GM12878 (cell line): ENCODE results near the gene C2orf68. TPM values are rescaled to one million over a fixed set of nuclear protein-coding genes. Genes with fewer than 3 reads are reported as not detected.

Experiments
- ATAC-seq: fragments of 200-7000 bp; cut with Tn5 transposase; 3 replicates; pipeline ENCODE4 v1.9.1; 2020; ENCODE audit warnings: mild to moderate bottlenecking, moderate library complexity
- BruUV-seq: library from RNA; stranded (reverse); fragments of 400-500 nt; replicated peaks from 2 replicates; lab custom pipeline; 2021; lab: Mats Ljungman, UMichigan
- CTCF ChIA-PET: fragments of 300-600 bp; sonication (Branson Sonifier 250); formaldehyde crosslinking; extraction: SDS; loops from one replicate; lab custom pipeline; 2021; ENCODE audit warnings: inconsistent platforms; lab: Yijun Ruan, JAX
- POLR2A ChIA-PET: fragments of 350-600 bp; formaldehyde crosslinking; extraction: SDS; loops from one replicate; lab custom pipeline; 2021; ENCODE audit warnings: inconsistent platforms; lab: Charles Lee
- RAD21 ChIA-PET: fragments of 300-600 bp; sonication (Branson Sonifier 250); formaldehyde crosslinking; loops from one replicate; lab custom pipeline; 2023; ENCODE audit warnings: antibody characterized with exemption; ENCODE audit not compliant: unreplicated experiment; lab: Charles Lee
- SMC1A ChIA-PET: fragments of 300-600 bp; sonication (Branson Sonifier 250); formaldehyde crosslinking; loops from one replicate; lab custom pipeline; 2023; ENCODE audit not compliant: unreplicated experiment, uncharacterized antibody; lab: Charles Lee
- DNase-seq: peaks from one replicate; pipeline ENCODE4 v3.0.0-alpha.2; 2011; ENCODE audit warnings: low read depth, low spot score
- FAIRE-seq: peaks from 3 replicates; lab custom pipeline; 2011; peaks lifted over from hg19 to GRCh38; lab: Jason Lieb, UNC
- H2AFZ ChIP-seq: 2 replicates; pipeline ENCODE4 v1.6.0; 2011; ENCODE audit warnings: low read depth, low read length, control low read depth; ENCODE audit not compliant: control insufficient read depth
- H3K27ac ChIP-seq: 2 replicates; pipeline ENCODE4 v1.5.1; 2011; ENCODE audit warnings: control low read depth; ENCODE audit not compliant: control insufficient read depth, insufficient read depth
- H3K27me3 ChIP-seq, 2 experiments: replicated peaks in 1 of 2; 2 replicates each; pipeline versions ENCODE4 v1.6.0 to v1.6.1; 2011; ENCODE audit warnings: low read length in 1 of 2; ENCODE audit not compliant: control insufficient read depth in 2 of 2, insufficient read depth in 2 of 2
- H3K36me3 ChIP-seq, 2 experiments: 2 replicates each; pipeline ENCODE4 v1.5.1; 2011; ENCODE audit warnings: low read length in 1 of 2; ENCODE audit not compliant: control insufficient read depth in 2 of 2, insufficient read depth in 2 of 2
- H3K4me1 ChIP-seq: 2 replicates; pipeline ENCODE4 v1.6.1; 2011; ENCODE audit warnings: mild to moderate bottlenecking, low read length, moderate library complexity, mixed read lengths; ENCODE audit not compliant: control insufficient read depth, insufficient read depth
- H3K4me2 ChIP-seq: 2 replicates; pipeline ENCODE4 v1.6.0; 2011; ENCODE audit warnings: control low read depth; ENCODE audit not compliant: control insufficient read depth, insufficient read depth
- H3K4me3 ChIP-seq: fragments of 200-600 bp; sonication (generic); 2 replicates; pipeline ENCODE4 v1.5.1; 2016
- H3K79me2 ChIP-seq: 2 replicates; pipeline ENCODE4 v1.6.0; 2011; ENCODE audit warnings: low read length; ENCODE audit not compliant: control insufficient read depth, insufficient read depth
- H3K9ac ChIP-seq: 2 replicates; pipeline ENCODE4 v1.8.0; 2011; ENCODE audit warnings: low read length, control low read depth, mixed read lengths; ENCODE audit not compliant: control insufficient read depth, insufficient read depth
- H3K9me3 ChIP-seq: replicated peaks from 3 replicates; pipeline ENCODE4 v1.5.1; 2011; ENCODE audit warnings: mild to moderate bottlenecking, low read length; ENCODE audit not compliant: control insufficient read depth, insufficient read depth
- H4K20me1 ChIP-seq: 2 replicates; pipeline ENCODE4 v1.6.0; 2011; ENCODE audit not compliant: control insufficient read depth, insufficient read depth
- BHLHE40 ChIP-seq, 2 experiments: fragments of 450-650 bp in 1 of 2; IDR thresholded peaks; 2 replicates each; pipeline ENCODE4 v1.6.1; 2011 to 2017; ENCODE audit warnings: low read depth in 2 of 2, borderline replicate concordance in 1 of 2, improper control_type of control experiment in 1 of 2, low read length in 1 of 2, mild to moderate bottlenecking in 1 of 2
- CHD2 ChIP-seq: IDR thresholded peaks from 2 replicates; pipeline ENCODE4 v1.6.1; 2011; ENCODE audit warnings: low read depth, low read length, improper control_type of control experiment, borderline replicate concordance
- ETV6 ChIP-seq, 2 experiments: fragments of 450-650 bp in 1 of 2; IDR thresholded peaks in 1 of 2; conservative IDR thresholded peaks in 1 of 2; 2 replicates each; pipeline ENCODE4 v1.6.1; 2014; ENCODE audit warnings: antibody characterized with exemption in 1 of 2, borderline replicate concordance in 1 of 2, low read depth in 1 of 2, mild to moderate bottlenecking in 1 of 2, moderate library complexity in 1 of 2
- IRF4 ChIP-seq: IDR thresholded peaks from 2 replicates; pipeline ENCODE4 v1.6.1; 2011; ENCODE audit warnings: low read depth, low read length
- KDM1A ChIP-seq: fragments of 200-600 bp; sonication (generic); IDR thresholded peaks from 2 replicates; pipeline ENCODE4 v1.6.1; 2016; ENCODE audit warnings: borderline replicate concordance
- MYC ChIP-seq: IDR thresholded peaks from 2 replicates; pipeline ENCODE4 v1.6.1; 2011; ENCODE audit warnings: mild to moderate bottlenecking, low read length, moderate library complexity, inconsistent platforms; ENCODE audit not compliant: insufficient read depth, insufficient replicate concordance, insufficient read length, severe bottlenecking
- NRF1 ChIP-seq: conservative IDR thresholded peaks from 2 replicates; pipeline ENCODE4 v1.6.1; 2011; ENCODE audit warnings: mild to moderate bottlenecking, low read depth, low read length, improper control_type of control experiment
- POLR2A ChIP-seq: IDR thresholded peaks from 2 replicates; pipeline ENCODE4 v1.6.1; 2011; ENCODE audit warnings: low read depth, mild to moderate bottlenecking, low read length
- RAD21 ChIP-seq: IDR thresholded peaks from 2 replicates; pipeline ENCODE4 v1.6.1; 2011; ENCODE audit warnings: mild to moderate bottlenecking, low read depth, low read length, moderate library complexity; ENCODE audit not compliant: insufficient read depth
- SIX5 ChIP-seq: IDR thresholded peaks from 2 replicates; pipeline ENCODE4 v1.6.1; 2011; ENCODE audit warnings: mild to moderate bottlenecking, low read depth, low read length, moderate library complexity; ENCODE audit not compliant: severe bottlenecking
- SUZ12 ChIP-seq: fragments of 200-600 bp; sonication (generic); IDR thresholded peaks from one replicate; pipeline ENCODE4 v1.6.1; 2018; ENCODE audit warnings: antibody characterized with exemption, mild to moderate bottlenecking; ENCODE audit not compliant: unreplicated experiment
- TCF3 ChIP-seq: IDR thresholded peaks from 2 replicates; pipeline ENCODE4 v1.6.1; 2012; ENCODE audit warnings: low read depth, mild to moderate bottlenecking, low read length, borderline replicate concordance; ENCODE audit not compliant: insufficient read depth
- YBX1 ChIP-seq: fragments of 450-650 bp; IDR thresholded peaks from 2 replicates; pipeline ENCODE4 v1.6.1; 2016; ENCODE audit warnings: antibody characterized with exemption
- ZBED1 ChIP-seq: IDR thresholded peaks from 2 replicates; pipeline ENCODE4 v1.6.1; 2016; ENCODE audit warnings: borderline replicate concordance
- WGBS: methylation state at CpG from one replicate; pipeline ENCODE4 v1.1.6; 2016; ENCODE audit warnings: low lambda C conversion rate; ENCODE audit not compliant: insufficient replicate concordance, insufficient coverage; ENCODE audit errors: missing lambda C conversion rate; 5-methylcytosine and 5-hydroxymethylcytosine counted together
- in situ Hi-C: fragments of 300-500 bp; cut with MboI; formaldehyde crosslinking; loops from 9 replicates; pipeline ENCODE4 v1.14.3; 2018; ENCODE audit warnings: mixed read lengths
- intact Hi-C: fragments of 100-400 bp; cut with micrococcal nuclease; formaldehyde crosslinking; loops from one replicate; pipeline ENCODE4 v1.14.2; 2022; ENCODE audit not compliant: unreplicated experiment
- polyA plus RNA-seq, 11 experiments: library from polyadenylated mRNA; depleted of rRNA in 4 of 11; unstranded in 6 of 11; stranded (reverse) in 5 of 11; fragments of >200 nt; fragmentation: Nextera tagmentation in 4 of 11; fragmentation: Illumina TruSeq in 1 of 11; extraction: Ambion mirVana in 4 of 11; extraction: Trizol in 1 of 11; gene quantifications; 1 replicate in 1 of 11; 2 replicates in 10 of 11; pipeline versions ENCODE4 v1.2.1 to v1.2.3, GENCODE V29; 2011 to 2016; ENCODE audit warnings: inconsistent platforms in 2 of 11, missing spikeins in 2 of 11, low read depth in 1 of 11
- total RNA-seq, 4 experiments: library from RNA; depleted of rRNA in 3 of 4; stranded (reverse); fragments of >200 nt in 3 of 4; fragmentation: Illumina TruSeq in 1 of 4; extraction: Trizol in 1 of 4; gene quantifications; 2 replicates each; pipeline versions ENCODE4 v1.2.1 to v1.2.3, GENCODE V29; 2013 to 2021
- TF ChIP-seq, protein P1 (sequence below): IDR thresholded peaks from 2 replicates; pipeline ENCODE4 v1.6.1; 2012; ENCODE audit warnings: low read depth, low read length, improper control_type of control experiment
- TF ChIP-seq, protein P2 (sequence below): fragments of 450-650 bp; IDR thresholded peaks from 2 replicates; pipeline ENCODE4 v1.6.1; 2018; ENCODE audit warnings: mild to moderate bottlenecking, low read depth, moderate library complexity; ENCODE audit not compliant: partially characterized antibody
- TF ChIP-seq, protein P3 (sequence below): IDR thresholded peaks from 2 replicates; pipeline ENCODE4 v1.6.1; 2012; ENCODE audit warnings: low read depth, low read length, improper control_type of control experiment

C2orf68 gene
- total and polyA plus RNA-seq, 10 of the 15 experiments (the other 5 are each of a cell fraction or from before 2014, with no cell fraction given), result 12.7 to 56.1 (median 28.4) TPM

DNA sequence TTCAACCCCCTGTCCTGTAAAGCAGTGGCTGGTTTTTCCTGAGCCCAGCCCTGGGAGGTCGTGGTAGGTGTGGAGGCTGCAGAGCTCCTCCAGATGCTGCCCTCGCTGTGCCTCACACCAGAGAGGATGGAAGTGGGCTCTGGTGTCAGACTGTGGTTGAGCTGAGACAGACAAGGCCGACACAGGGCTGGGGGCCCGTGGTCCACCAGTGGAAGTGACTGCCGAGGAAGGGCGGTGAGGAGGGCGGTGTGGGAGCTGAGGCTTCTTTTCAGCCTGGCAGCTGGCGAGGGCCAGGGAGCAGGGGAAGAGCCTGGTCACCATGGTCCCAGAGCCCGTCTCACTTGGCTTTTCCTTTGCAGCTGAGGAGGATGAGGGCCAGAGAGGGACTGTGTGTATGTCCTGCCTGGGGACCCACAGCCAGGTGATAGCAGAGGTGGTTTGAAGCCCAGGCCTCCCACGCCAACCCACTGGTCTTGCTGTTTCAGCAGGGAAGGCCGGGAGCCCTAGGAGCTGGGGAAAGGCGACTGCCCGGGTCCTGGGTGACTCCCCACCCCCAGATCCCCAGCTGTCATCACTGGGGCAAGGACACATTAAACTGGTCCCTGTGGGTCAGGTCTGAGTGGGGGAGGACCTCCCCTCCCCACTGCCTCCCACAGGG lies 47.6 kb upstream of the C2orf68 start:
- peaks cover 0 to 2% of the 10 kb centered on the region in 2 experiments; a peak in 2 of 4 replicates for H3K36me3 ChIP-seq
- no peaks in the 10 kb centered on the region for H3K9me3 ChIP-seq
- SMC1A ChIA-PET, result interaction anchor here (1.0 to 1.3 kb wide), 2 partner anchors 10 to 45 kb away, joined by 3 to 5 read pairs; no protein-coding TSS in a partner anchor
- no peaks in the 10 kb centered on the region for H3K4me1 ChIP-seq
- TF ChIP-seq, protein P1, sequence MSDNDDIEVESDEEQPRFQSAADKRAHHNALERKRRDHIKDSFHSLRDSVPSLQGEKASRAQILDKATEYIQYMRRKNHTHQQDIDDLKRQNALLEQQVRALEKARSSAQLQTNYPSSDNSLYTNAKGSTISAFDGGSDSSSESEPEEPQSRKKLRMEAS, result no peak
- TF ChIP-seq, protein P2, sequence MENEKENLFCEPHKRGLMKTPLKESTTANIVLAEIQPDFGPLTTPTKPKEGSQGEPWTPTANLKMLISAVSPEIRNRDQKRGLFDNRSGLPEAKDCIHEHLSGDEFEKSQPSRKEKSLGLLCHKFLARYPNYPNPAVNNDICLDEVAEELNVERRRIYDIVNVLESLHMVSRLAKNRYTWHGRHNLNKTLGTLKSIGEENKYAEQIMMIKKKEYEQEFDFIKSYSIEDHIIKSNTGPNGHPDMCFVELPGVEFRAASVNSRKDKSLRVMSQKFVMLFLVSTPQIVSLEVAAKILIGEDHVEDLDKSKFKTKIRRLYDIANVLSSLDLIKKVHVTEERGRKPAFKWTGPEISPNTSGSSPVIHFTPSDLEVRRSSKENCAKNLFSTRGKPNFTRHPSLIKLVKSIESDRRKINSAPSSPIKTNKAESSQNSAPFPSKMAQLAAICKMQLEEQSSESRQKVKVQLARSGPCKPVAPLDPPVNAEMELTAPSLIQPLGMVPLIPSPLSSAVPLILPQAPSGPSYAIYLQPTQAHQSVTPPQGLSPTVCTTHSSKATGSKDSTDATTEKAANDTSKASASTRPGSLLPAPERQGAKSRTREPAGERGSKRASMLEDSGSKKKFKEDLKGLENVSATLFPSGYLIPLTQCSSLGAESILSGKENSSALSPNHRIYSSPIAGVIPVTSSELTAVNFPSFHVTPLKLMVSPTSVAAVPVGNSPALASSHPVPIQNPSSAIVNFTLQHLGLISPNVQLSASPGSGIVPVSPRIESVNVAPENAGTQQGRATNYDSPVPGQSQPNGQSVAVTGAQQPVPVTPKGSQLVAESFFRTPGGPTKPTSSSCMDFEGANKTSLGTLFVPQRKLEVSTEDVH, result no peak
- TF ChIP-seq RAD21, result no peak
- no peak for TF ChIP-seq ZBED1
- no peak for TF ChIP-seq YBX1
- no peak for TF ChIP-seq SUZ12
- TF ChIP-seq TCF3, result no peak
- no peak for TF ChIP-seq NRF1
- no peak for TF ChIP-seq KDM1A
- TF ChIP-seq BHLHE40 (IDR thresholded peaks at IDR 0.05; ENCODE audit: borderline replicate concordance in 1 of 2, low read depth in 2 of 2, low read length in 1 of 2), result no peak
- TF ChIP-seq, protein P3, sequence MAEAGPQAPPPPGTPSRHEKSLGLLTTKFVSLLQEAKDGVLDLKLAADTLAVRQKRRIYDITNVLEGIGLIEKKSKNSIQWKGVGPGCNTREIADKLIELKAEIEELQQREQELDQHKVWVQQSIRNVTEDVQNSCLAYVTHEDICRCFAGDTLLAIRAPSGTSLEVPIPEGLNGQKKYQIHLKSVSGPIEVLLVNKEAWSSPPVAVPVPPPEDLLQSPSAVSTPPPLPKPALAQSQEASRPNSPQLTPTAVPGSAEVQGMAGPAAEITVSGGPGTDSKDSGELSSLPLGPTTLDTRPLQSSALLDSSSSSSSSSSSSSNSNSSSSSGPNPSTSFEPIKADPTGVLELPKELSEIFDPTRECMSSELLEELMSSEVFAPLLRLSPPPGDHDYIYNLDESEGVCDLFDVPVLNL, result no peak
- no peak for TF ChIP-seq SIX5
- no peak for TF ChIP-seq MYC
- TF ChIP-seq ETV6 (conservative IDR thresholded peaks at IDR 0.05 in 1 of 2, IDR thresholded peaks at IDR 0.05 in 1 of 2; ENCODE audit: borderline replicate concordance in 1 of 2, low read depth in 1 of 2), result no peak
- TF ChIP-seq CHD2, result no peak
- TF ChIP-seq POLR2A, result no peak
- TF ChIP-seq IRF4, result no peak
- POLR2A ChIA-PET, result interaction anchor here (0.5 to 1.1 kb wide), 2 partner anchors 10 to 468 kb away, joined by 3 to 8 read pairs; no protein-coding TSS in a partner anchor
- H3K4me2 ChIP-seq, result no peak overlapping the region
- H3K27me3 ChIP-seq, result no peaks in the 10 kb centered on the region
- CTCF ChIA-PET, result interaction anchor here (0.8 to 3.5 kb wide), 7 partner anchors 9 to 70 kb away, joined by 3 to 19 read pairs (median 4); no protein-coding TSS in a partner anchor
- RAD21 ChIA-PET, result interaction anchor here (1.2 kb wide), 1 partner anchor 45 kb away, joined by 3 read pairs; no protein-coding TSS in a partner anchor
- BruUV-seq, result no TSS peak
- in situ Hi-C loops, result no loop called here
- 89% methylated on average over 12 of the region's 13 CpGs for WGBS
- intact Hi-C loops, result no loop called here
- no peak overlapping the region for H3K4me3 ChIP-seq
- H3K9ac ChIP-seq, result no peak overlapping the region
- ATAC-seq (no peak), FAIRE-seq (no peak), DNase-seq (no peak)
- no peak overlapping the region for H2AFZ ChIP-seq
- no peak overlapping the region for H3K27ac ChIP-seq
- H4K20me1 ChIP-seq, result no peaks in the 10 kb centered on the region
- no peaks in the 10 kb centered on the region for H3K79me2 ChIP-seq
